Fibroblast of the aortic adventitia (primary cell): ENCODE results near the gene RAB1B. TPM values are rescaled to one million over a fixed set of nuclear protein-coding genes. Genes with fewer than 3 reads are reported as not detected.

Experiments used
- DNase-seq: peaks from one replicate; pipeline ENCODE4 v3.0.0-alpha.2; 2010; ENCODE audit warnings: low read depth
- H3K4me3 ChIP-seq: 2 replicates; pipeline ENCODE4 v1.5.1; 2011; ENCODE audit warnings: low read depth, mild to moderate bottlenecking, control low read depth, low read length, moderate library complexity
- CTCF ChIP-seq: IDR thresholded peaks from 2 replicates; pipeline ENCODE4 v1.5.1; 2011; ENCODE audit warnings: mild to moderate bottlenecking, low read length, control low read depth, inconsistent platforms; ENCODE audit not compliant: insufficient read depth
- total RNA-seq: library from RNA; depleted of rRNA; stranded (reverse); fragments of >200 nt; gene quantifications from 2 replicates; pipeline ENCODE4 v1.2.3, GENCODE V29; 2012; ENCODE audit warnings: low replicate concordance

The RAB1B gene
- total RNA-seq, 1 donor = 85.1 TPM

GRCh38 chr11:66261578-66261977 is 6.9 kb upstream of the RAB1B start:
- TF ChIP-seq CTCF = no peak
- no peak for DNase-seq
- no peak overlapping the region for H3K4me3 ChIP-seq

DNA sequence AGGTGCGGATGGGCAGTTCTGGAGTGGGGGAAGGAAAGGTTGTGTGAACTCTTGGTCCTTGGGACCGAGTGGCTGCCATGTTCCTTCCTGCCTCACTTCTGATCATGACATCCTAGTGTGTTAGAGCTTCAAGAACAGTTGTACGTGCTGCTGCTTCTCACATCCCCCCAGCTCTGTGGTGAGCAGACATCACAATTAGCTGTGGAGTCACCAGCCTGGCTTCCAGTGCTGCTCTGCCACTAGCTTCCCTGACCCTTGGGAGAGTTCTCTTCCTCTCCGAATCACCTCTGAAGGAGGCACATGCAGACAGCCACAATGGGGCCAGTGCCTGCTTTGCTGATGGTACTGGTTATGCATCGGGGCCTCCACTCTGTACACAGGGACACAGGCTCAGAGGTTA is 6.2 kb upstream of the RAB1B start:
- H3K4me3 ChIP-seq = no peak overlapping the region
- DNase-seq = no peak
- TF ChIP-seq CTCF = no peak

DNA sequence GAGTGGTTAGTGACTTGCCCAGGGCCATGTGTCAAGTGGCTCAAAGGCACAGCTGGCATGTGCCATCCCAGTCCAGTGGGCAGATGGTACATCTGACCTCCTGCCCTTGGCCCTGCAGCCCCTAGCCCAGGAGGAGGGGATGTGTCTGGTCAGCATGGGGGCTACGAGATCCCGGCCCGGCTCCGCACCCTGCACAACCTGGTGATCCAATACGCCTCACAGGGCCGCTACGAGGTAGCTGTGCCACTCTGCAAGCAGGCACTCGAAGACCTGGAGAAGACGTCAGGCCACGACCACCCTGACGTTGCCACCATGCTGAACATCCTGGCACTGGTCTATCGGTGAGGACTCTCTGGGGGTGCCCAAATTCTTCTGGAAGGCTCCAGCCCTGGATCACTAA is 5.7 kb upstream of the RAB1B start:
- H3K4me3 ChIP-seq = no peak overlapping the region
- no peak for DNase-seq
- TF ChIP-seq CTCF = no peak

DNA sequence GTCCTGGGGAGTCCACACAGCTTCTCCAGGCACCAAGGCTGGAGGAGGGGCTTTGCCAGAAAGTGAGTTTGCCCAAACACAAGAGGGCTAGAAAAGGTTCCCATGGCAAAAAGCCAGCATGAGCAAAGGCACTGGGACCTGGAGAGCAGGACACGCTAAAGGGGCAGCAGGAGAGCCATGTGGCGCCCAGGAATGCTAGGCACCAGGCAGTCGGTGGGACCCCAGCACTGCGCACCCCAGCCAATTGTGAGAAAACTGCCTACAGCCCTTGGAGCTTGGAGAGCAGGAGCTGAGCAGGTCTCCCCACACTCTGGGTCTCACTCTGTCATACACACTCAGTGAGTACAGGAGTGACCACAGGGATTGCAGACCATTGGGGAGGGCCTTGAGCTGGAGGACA is 5.2 kb upstream of the RAB1B start:
- no peak for DNase-seq
- TF ChIP-seq CTCF = no peak
- H3K4me3 ChIP-seq = no peak overlapping the region

GRCh38 chr11:66263785-66264184 is 4.7 kb upstream of the RAB1B start:
- no peak overlapping the region for H3K4me3 ChIP-seq
- no peak for TF ChIP-seq CTCF
- no peak for DNase-seq

- no peak overlapping the region for H3K4me3 ChIP-seq
- no peak for DNase-seq
- no peak for TF ChIP-seq CTCF
Measured at GRCh38 chr11:66264383-66264782, 4.1 kb upstream of the RAB1B start.

GRCh38 chr11:66264914-66265313 is 3.5 kb upstream of the RAB1B start:
- no peak overlapping the region for H3K4me3 ChIP-seq
- TF ChIP-seq CTCF = peak; percentile 43
- DNase-seq = no peak
